OCI-M2 (cell line): ENCODE measurements around the gene PEX1.
"Not testable (repeated sequence)": the region's sequence is repeated elsewhere in the genome, so short reads cannot be mapped to it uniquely, and the experiment has no call there.

Source experiments
- DNase-seq: peaks from one replicate; lab custom pipeline; 2025; ENCODE audit not compliant: unreplicated experiment; lab: John Stamatoyannopoulos, UW

Gene PEX1

GRCh38 chr7:92506363-92506762 lies 22.0 kb downstream of the PEX1 start:
- no peak for DNase-seq

GRCh38 chr7:92504563-92504962 lies 23.8 kb downstream of the PEX1 start:
- DNase-seq = no peak

- no peak for DNase-seq
These were observed 24.6 kb downstream of the PEX1 start for GRCh38 chr7:92503767-92504166.

GRCh38 chr7:92498557-92498956 lies 29.8 kb downstream of the PEX1 start:
- no peak for DNase-seq

GRCh38 chr7:92496876-92497275 lies 31.4 kb downstream of the PEX1 start:
- no peak for DNase-seq

GRCh38 chr7:92489634-92490033 lies 38.7 kb downstream of the PEX1 start:
- DNase-seq = no peak

- no peak for DNase-seq
These were observed 40.5 kb downstream of the PEX1 start for GRCh38 chr7:92487804-92488203.

GRCh38 chr7:92485974-92486373 lies 42.3 kb downstream of the PEX1 start:
- no peak for DNase-seq

GRCh38 chr7:92485267-92485892 lies 42.9 kb downstream of the PEX1 start:
- DNase-seq = no peak

- DNase-seq = not testable (repeated sequence)
These were observed 44.1 kb downstream of the PEX1 start for GRCh38 chr7:92484226-92484625.

- DNase-seq = not testable (repeated sequence)
These were observed 44.7 kb downstream of the PEX1 start for GRCh38 chr7:92483624-92484023.

- DNase-seq = not testable (repeated sequence)
These were observed 49.2 kb downstream of the PEX1 start for GRCh38 chr7:92479146-92479545.

GRCh38 chr7:92478711-92479110 lies 49.6 kb downstream of the PEX1 start:
- no peak for DNase-seq

- DNase-seq = no peak
These were observed 50.2 kb downstream of the PEX1 start for GRCh38 chr7:92478095-92478494.

GRCh38 chr7:92477681-92478080 lies 50.6 kb downstream of the PEX1 start, which contains the start of gene ERVW-1:
TSS of gene ERVW-1 (minus strand) at chr7:92477946. CDS start at chr7:92470381, 7,565 bp downstream.
- not testable (repeated sequence) for DNase-seq

- DNase-seq = not testable (repeated sequence)
These were observed 52.3 kb downstream of the PEX1 start for GRCh38 chr7:92475851-92476590.

- not testable (repeated sequence) for DNase-seq
These were observed 53.0 kb downstream of the PEX1 start for GRCh38 chr7:92475261-92475770.

GRCh38 chr7:92473989-92474388 lies 54.3 kb downstream of the PEX1 start:
- DNase-seq = not testable (repeated sequence)

GRCh38 chr7:92468589-92468988 lies 59.7 kb downstream of the PEX1 start:
- not testable (repeated sequence) for DNase-seq

- no peak for DNase-seq
These were observed 61.6 kb downstream of the PEX1 start for GRCh38 chr7:92466682-92467081.

GRCh38 chr7:92464515-92464914 lies 63.8 kb downstream of the PEX1 start:
- no peak for DNase-seq

GRCh38 chr7:92462560-92462959 lies 65.8 kb downstream of the PEX1 start:
- DNase-seq = no peak
